ENCODE results near the gene SHF.

The SHF gene

DNA sequence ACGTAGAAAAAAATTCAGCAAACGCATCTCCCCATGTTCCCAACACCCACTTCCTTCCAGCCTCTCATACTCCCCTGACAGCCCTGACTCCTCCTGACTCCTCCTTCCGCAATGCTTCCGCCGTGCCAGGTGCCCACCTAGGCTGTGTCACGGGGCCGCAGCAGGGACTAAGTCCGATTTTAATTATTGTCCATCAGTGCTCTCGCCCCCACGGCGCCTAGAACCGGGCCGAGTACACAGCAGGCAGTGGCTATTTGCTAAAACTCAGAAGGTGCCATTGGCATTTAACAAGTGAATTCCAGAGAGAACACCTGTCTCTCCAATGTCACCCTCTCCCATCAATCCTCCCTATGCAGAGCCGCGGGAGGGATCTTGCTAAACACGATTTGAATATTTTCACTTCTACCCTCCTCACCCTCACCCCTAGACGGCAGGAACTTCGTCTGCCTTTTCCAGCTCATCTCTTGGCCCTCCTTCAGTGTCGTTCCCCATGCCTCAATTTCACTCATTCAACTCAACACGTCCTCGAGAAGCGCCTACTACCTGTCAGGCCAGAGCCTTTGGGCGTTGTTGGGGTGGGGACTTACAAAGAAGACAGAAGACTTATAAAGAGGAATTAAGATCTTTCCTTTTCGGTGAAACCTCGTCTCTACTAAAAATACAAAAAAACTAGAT, 11.5 kb upstream of the SHF start:
- DNase-seq (ENCODE audit: low read depth in 2 of 2): peak in 1 of 2 donors; percentile 38

DNA sequence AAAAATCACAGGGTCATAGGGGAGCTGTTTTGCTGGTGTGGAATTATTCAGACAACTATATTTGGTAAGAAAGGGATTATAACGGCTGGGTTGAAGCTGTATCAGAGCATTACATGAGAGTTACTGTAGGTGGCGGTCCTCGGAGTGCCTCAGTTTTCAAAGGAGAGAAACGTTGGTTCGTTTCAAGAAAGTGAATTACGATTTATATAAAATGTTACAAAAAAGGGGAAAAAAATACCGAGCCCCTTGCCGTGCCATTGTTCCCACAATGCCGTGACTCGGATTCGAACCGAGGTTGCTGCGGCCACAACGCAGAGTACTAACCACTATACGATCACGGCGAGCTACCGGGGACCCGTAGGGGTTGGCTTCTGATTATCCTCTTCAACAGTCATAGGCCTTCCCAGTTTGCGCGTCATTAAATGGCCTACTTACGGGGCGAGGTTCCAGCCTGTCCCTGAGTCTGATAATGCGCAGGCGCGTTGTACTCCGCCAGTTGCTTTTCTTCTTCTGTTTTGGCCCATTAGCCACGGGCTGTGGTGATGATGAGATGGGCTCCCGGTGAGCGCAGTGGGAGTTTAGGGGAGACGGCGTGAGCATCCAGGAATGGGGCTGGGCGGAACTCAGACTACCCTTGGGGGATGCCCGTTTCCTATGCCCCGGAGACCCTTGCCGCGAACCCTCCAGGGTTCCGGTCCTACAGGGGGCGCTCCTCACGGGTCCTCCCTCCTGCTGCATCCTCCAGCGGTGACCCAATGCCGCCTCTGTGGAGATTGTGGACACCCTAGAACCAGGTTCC, 10.8 kb upstream of the SHF start:
- DNase-seq (ENCODE audit: low read depth in 2 of 2): peak; percentile 84

DNA sequence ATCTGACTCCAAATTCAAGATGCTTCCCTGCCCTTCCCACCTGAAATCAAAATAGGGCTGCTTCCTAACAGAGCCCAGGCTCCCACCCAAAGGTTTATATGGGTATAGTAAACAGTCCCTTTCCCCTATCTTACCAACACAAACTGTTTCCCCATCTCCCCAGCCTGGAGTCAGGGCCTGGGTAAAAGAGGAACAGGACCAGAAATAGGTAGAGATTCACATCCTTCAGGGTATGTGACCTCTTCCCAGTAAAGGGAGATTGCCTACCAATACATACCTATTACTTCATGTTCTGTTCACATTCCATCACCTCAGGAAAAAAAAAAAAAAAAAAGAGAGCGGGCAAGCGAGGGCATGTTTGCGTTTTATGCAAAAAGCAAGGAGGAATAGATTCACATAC, 9.7 kb upstream of the SHF start:
- no peak for DNase-seq (ENCODE audit: low read depth in 2 of 2)

- no peak for DNase-seq (ENCODE audit: low read depth in 2 of 2)
Observed at GRCh38 chr15:45187578-45187893, 230 bp downstream of the SHF start.

GRCh38 chr15:45186771-45187577, 792 bp downstream of the SHF start:
- DNase-seq (ENCODE audit: low read depth in 2 of 2): no peak

DNA sequence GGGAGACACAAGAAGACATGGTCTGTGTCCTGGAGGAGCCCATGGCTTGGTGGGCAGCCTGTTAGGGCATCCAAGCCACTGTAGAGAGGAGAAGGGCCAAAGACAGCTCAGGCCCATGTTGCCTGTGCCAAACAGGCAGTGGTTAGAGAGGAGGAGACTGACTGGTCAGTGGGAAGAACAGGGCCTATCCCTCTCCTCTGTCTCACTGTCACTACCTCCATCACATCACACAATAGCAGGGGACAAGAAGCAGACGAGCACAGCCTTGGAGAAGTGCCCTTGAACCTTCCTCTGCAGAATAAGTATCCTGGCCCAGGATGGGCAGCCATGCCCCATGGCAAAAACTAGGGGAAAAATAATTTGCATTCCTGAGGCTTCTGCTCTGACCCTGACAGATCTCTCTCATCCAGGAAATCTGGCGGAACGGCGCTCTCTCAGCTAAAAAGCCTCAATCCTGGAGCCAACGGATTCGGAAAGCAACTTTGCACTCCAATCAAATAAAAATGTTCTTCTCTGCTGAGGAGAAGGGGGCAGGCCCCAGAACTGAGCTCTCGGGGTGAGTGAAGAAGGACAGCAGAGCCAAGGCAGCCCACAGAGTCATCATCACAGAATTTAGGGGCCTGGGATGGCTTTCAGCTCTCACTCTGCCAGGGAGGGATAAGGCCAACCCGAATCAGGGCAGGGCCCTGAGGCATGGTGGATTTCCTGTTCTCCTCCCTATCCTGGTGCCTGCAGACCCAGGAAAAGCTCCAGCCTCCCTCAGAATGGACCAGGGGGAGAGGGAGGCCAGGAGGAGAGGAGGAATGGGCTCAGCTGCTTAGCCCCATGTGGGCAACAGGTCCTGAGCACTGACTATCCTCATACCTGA, 1.6 kb downstream of the SHF start:
- no peak for DNase-seq (ENCODE audit: low read depth in 2 of 2)

DNA sequence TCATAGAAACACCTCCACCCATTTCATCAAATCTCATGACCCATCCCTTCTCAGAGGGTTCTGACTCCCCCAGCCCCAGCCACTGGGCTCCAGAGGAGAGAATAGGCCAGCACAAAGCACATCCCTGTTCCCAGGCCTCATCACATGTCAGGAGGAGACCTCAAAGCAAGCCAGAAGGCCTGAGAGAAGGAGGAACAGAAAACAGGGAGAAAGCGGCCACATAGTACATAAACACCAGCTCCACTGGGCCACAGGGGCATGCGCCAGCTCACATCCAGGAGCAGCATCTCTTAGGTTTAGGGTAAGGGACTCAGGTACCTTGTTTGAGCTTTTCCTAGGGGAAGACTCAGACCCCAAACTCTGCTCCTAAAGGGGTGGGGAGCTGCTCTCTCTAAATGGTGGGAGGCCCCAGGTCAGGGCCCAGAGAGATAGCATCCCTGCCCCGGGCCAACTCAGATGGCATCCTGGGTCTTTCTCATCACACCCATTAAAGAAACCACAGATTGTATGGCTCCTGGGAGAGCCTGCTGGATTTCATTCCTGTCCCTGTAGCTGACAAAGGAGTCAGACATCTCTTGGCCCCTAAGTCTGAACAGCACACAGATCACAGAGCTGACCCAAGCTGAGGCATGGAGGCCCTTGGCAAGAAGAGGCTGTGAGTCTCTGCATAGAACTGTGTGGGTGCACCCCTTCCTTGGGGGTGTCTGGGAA, 2.5 kb downstream of the SHF start:
- no peak for DNase-seq (ENCODE audit: low read depth in 2 of 2)

GRCh38 chr15:45184562-45185041, 3.2 kb downstream of the SHF start:
- no peak for DNase-seq (ENCODE audit: low read depth in 2 of 2)

DNA sequence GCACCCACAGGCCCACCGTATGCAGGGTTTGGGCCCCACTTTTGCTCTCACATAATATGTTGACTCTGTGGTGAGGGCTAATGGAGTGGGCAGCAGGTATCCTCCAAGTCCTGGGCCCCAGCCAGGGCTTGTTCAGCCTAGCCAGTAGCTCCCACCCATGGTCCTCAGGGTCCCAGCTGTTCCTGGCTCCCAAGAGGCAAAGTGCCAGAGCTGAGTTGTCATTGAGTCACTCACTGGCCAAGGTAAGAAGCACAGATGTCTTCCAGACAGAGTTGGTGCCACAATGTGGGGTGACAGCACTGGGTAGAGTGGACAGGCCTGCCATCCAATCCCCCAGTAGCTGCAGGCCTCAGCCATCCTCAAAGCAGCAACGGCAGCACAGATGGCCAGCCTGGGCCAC, 4.3 kb downstream of the SHF start:
- DNase-seq (ENCODE audit: low read depth in 2 of 2): no peak

- no peak for DNase-seq (ENCODE audit: low read depth in 2 of 2)
Observed at GRCh38 chr15:45182996-45183395, 4.8 kb downstream of the SHF start.

DNA sequence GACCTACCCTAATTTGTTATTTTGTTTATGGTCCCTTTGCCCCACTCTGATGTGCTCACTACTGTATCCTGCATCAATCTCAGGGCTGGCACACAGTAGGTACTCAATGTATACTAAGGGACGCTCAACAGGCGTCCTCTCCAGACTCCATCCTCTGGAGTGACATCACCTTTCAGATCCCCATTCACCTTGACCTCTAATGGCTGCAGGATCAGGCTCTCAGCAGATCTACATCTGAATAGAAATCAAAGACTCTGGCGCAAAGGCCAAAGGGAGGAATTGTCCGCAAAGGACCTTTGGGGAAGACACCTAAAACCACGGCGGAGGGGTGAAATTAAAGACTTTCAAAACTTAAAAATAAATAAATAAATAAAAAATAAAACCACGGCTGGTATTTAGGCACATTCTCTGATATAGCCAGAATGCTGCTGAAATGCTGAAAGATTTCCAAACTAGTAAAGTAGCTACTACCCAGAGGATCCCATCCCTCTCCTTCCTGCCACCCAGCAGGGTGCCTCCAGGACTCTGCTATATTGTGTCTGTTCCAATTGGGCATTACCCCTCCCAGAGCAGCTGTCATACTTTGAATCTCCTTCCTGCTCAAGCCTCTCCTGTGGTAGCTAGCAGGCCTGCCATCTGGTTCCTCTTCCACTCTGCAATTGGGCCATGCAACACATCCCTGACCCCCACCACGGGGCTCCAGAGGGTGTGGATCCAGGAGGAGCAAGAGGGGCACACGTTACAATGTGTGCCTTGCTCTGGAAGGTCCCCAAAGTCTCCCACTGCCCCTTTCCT, 6.1 kb downstream of the SHF start:
- no peak for DNase-seq (ENCODE audit: low read depth in 2 of 2)

DNA sequence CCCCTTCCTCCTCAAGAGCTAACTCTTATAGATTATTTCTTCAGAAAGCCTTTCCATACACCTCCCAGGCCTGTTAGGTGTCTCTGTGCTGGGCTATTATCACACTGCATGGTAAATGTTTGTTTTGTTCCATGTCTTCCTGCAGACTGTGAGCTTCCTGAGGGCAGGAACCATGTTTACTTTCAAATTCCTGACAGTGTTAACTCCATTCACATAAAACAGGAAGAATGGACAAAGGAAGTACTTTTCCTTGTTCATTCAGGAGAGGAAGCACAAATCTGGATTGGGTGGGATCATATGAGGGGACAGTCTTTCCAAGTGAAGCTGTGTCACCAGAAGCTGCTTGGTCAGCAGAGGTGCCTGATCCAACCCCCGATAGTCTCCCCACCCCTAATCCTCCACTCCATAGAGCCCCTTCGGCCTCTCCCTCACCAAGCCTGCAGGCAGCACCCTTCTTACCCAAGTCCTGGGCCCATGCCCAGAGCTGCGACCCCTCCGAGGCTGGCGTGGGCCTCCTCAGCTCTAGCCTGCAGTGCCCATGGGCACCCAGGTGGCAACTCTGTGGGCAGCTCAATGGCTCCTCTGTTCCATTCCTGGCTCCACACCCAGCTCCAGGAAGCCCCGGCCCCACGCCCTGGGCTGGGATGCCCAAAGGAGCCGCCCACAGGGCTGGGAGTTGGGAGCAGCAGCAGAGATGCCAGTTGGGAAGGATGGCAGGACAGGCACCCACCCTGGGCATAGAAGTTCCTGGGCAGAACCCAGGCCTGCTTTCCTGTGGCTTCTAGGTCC, 6.9 kb downstream of the SHF start:
- DNase-seq (ENCODE audit: low read depth in 2 of 2): no peak

GRCh38 chr15:45180201-45180600, 7.6 kb downstream of the SHF start:
- no peak for DNase-seq (ENCODE audit: low read depth in 2 of 2)

DNA sequence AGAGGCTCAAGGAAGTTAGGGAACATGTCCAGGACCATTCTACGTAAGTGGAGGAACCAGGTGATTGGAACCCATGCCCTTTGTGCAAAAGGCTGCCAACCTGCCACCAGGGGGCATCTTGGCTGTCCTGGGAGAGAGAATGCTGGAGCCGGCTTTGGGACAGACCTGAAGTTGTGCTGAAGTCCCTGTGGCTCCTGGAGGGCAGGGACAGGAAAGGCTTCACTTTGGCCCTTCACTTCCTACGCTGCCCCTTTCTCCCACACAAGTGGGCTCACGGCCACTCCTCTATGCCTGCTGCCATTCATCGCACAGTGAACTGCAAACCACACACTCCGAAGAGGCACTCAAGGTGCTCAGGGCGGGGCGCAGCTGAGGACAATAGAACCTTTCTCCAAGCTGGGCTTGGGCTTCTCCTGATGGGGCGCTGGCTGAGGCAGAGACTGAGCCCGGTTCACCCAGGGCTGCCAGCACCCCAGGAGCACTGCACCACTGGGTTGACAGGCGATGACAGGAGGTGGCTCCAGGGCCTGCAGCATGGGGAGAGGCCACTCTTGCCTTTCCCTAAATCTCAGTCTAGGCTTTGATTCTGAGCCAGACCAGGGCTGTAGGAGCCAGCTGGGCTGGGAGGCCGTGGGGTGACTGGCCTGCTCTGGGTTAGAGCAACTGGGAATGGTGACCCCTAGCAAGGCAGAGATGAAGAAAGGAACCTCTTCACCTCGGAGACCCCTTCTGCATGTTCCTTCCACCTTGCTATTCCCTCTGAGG, 8.4 kb downstream of the SHF start:
- no peak for DNase-seq (ENCODE audit: low read depth in 2 of 2)

GRCh38 chr15:45177285-45177684, 10.5 kb downstream of the SHF start:
- no peak for DNase-seq (ENCODE audit: low read depth in 2 of 2)

DNA sequence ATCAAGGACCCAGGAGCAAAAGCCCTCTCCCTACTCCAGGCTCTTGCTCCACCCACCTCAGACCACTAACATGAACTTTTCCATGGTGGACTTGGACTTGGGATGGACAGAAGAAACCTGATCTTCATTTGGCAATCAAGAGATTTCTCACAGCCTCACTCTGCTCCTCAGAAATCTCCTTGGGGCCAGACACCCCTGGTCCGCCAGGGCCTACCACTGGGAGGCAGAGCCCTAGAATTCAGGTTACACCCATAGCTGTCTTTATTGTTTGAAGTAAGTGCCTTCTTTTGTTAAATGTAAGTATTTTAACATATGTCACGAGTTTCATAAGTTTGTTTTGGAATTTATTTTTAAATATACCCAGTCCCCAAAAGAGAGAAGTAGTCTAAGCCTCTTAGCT, 13.2 kb downstream of the SHF start:
- no peak for DNase-seq (ENCODE audit: low read depth in 2 of 2)

DNA sequence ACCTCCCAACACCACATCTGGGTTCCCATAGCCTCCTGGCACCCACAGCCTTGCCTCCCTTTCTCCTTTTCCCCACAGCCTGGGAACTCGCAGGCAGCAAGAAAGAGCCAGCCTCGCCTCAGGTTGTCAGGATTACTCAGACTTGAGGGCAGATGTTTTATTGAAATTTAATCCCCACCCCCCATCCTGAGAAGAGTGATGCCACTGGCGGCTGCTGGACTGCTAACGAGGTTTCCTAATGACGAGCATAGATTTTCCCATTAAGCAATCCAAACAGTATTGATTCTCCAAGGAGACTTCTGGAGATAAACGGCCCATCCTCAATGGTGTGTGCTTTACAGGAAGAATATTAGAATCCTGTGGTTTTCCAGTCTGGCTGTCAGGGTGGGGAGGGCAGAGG, 13.7 kb downstream of the SHF start:
- DNase-seq (ENCODE audit: low read depth in 2 of 2): no peak

DNA sequence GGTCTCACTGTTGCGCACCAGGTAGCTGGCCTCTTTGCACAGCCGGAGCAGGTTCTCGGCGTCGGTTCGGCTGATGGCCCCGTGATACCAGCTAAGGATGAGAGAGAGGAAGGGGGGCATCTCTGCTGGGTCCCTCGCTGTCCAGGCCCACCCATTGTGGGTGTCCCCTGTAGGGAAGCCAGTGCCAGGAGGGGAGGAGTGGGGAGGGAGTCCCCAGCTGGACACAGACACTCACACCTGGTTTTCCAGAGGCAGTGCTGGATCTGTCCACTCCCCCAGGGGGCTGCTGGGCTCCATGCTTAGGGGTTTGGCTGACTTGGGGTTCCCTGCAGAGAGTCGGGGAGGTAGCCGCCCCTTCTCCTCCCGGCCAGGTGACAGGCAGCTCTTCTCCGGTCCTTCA, 15.9 kb downstream of the SHF start:
- DNase-seq (ENCODE audit: low read depth in 2 of 2): no peak

All from stimulated activated CD4-positive, alpha-beta T cell treated with anti-CD3 and anti-CD28 coated beads, Interleukin-15, amount 100 ng/mL, for 48 hours (primary cell).